ENCODE data around the gene RPS6KA5. TPM values are rescaled to one million over a fixed set of nuclear protein-coding genes. Genes with fewer than 3 reads are reported as not detected.
"Not testable (repeated sequence)": the region's sequence is repeated elsewhere in the genome, so short reads cannot be mapped to it uniquely, and the experiment has no call there.

Gene RPS6KA5
- polyA plus RNA-seq, 2 of the 4 experiments (the other 2 are of a cell fraction) = 2.2 to 4.1 TPM

DNA sequence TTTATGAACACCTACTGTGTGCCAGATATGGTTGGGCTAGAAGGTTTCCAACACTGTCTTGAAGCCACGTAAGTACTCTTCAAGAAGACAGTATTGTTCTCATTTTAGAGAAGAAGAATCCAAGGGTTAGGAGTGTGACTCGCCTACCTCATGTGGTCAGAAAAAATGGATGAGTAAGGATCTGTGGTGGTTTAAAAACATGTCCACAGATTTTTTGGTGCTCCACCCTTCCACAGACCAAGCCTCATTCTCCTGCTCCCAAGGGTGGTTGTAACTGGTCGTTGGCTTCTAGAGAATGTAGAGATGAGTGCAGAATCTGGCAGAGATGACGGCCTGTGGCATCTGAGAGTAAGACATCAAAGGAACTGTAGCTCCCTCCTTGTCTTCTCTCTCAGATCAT, 213.9 kb downstream of the RPS6KA5 start (continued):
- TF ChIP-seq, protein P1, sequence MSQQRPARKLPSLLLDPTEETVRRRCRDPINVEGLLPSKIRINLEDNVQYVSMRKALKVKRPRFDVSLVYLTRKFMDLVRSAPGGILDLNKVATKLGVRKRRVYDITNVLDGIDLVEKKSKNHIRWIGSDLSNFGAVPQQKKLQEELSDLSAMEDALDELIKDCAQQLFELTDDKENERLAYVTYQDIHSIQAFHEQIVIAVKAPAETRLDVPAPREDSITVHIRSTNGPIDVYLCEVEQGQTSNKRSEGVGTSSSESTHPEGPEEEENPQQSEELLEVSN (IDR thresholded peaks at IDR 0.05; ENCODE audit: borderline replicate concordance, low read depth) = no peak
- TF ChIP-seq, protein P2, sequence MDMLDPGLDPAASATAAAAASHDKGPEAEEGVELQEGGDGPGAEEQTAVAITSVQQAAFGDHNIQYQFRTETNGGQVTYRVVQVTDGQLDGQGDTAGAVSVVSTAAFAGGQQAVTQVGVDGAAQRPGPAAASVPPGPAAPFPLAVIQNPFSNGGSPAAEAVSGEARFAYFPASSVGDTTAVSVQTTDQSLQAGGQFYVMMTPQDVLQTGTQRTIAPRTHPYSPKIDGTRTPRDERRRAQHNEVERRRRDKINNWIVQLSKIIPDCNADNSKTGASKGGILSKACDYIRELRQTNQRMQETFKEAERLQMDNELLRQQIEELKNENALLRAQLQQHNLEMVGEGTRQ (IDR thresholded peaks at IDR 0.05) = no peak
- no peak for TF ChIP-seq RFX5 (IDR thresholded peaks at IDR 0.05)

DNA sequence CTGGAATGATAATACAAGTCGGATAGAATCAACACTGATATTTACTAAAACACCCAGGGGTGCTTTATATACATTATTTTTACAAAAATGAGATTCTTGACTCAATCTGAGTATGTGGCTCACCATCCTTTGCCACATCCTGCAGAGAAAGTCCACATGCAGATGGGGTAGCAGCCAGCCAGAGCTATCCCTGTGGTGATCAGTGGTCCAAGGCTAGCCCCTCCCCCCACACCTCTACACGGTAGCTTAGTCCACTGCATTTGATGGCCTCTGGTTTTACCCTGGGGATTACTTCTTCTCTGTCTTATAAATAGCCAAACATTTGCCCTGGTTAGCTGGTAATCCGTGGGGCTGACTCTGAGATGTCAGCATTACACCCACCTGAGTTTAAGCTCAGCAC, 216.1 kb downstream of the RPS6KA5 start:
- Histone ChIP-seq H3K9me3 (no peaks in the 10 kb centered on the region; the same call in 2 of the 3 replicates), H3K4me3 (no peak overlapping the region), H3K27ac (no peak overlapping the region), H3K4me1 (no peaks in the 10 kb centered on the region), H3K4me2 (no peak overlapping the region)
- WGBS (ENCODE audit: missing lambda C conversion rate) = 24% methylated on average over 3 of the region's 3 CpGs
- DNase-seq (ENCODE audit: low read depth in 1 of 2, low spot score in 1 of 2) (no peak), FAIRE-seq (no peak), ATAC-seq (no peak)
- ChIA-PET POLR2A (no interaction called here), CTCF (interaction anchor here (0.6 kb wide), 1 partner anchor 138 kb away, joined by 3 read pairs; no protein-coding TSS in a partner anchor)
- TF ChIP-seq HOXB13 (CRISPR knock-in tag; IDR thresholded peaks at IDR 0.05; ENCODE audit: low read depth) (no peak), POLR2A (IDR thresholded peaks at IDR 0.05; ENCODE audit: low read length) (no peak), CBX2 (IDR thresholded peaks at IDR 0.05; ENCODE audit: borderline replicate concordance, low read depth) (no peak), RFX5 (IDR thresholded peaks at IDR 0.05) (no peak), HDAC2 (IDR thresholded peaks at IDR 0.05) (no peak), RARB (CRISPR knock-in tag; IDR thresholded peaks at IDR 0.05) (no peak), NR3C1 (IDR thresholded peaks at IDR 0.05) (no peak)
- TF ChIP-seq, protein P2 (IDR thresholded peaks at IDR 0.05) = no peak
- TF ChIP-seq, protein P3, sequence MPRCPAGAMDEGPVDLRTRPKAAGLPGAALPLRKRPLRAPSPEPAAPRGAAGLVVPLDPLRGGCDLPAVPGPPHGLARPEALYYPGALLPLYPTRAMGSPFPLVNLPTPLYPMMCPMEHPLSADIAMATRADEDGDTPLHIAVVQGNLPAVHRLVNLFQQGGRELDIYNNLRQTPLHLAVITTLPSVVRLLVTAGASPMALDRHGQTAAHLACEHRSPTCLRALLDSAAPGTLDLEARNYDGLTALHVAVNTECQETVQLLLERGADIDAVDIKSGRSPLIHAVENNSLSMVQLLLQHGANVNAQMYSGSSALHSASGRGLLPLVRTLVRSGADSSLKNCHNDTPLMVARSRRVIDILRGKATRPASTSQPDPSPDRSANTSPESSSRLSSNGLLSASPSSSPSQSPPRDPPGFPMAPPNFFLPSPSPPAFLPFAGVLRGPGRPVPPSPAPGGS (IDR thresholded peaks at IDR 0.05) = no peak

DNA sequence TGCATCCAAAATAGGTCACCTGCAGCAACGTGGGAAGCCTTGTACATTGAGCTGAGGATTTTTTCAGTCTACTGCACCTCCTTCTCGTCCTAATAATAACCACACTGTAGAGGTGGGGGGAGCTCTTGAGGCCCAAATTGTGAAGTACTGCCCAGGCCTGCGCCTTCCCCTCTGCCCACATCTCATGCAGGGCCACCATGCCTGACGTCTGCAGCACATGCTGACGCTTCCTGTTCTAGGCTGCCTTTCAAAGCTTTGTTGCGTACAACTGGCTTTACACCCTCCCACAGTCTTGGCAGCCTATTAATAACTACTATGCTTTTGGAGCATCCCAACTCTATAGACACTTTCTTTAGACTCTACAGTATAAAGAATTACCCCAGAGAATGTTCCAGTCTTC, 217.7 kb downstream of the RPS6KA5 start:
- POLR2A ChIA-PET = no interaction called here
- CTCF ChIA-PET = interaction anchor here (1.2 to 1.4 kb wide), 2 partner anchors 26 to 60 kb away, joined by 3 read pairs; no protein-coding TSS in a partner anchor
- Histone ChIP-seq H3K4me3 (no peak overlapping the region), H3K27ac (no peak overlapping the region), H3K4me1 (no peaks in the 10 kb centered on the region), H3K9me3 (no peaks in the 10 kb centered on the region; the same call in 2 of the 3 replicates), H3K4me2 (no peak overlapping the region)
- TF ChIP-seq NFE2L2 (conservative IDR thresholded peaks at IDR 0.05; ENCODE audit: low read length) = no peak
- TF ChIP-seq KDM5A (IDR thresholded peaks at IDR 0.05) = no peak
- TF ChIP-seq GATA3 (IDR thresholded peaks at IDR 0.05; ENCODE audit: borderline replicate concordance) = no peak
- TF ChIP-seq POLR2A (IDR thresholded peaks at IDR 0.05; ENCODE audit: low read length) = no peak
- TF ChIP-seq ZFP36 (IDR thresholded peaks at IDR 0.05; ENCODE audit: borderline replicate concordance, partially characterized antibody) = no peak
- TF ChIP-seq ZNF302 (CRISPR knock-in tag; IDR thresholded peaks at IDR 0.05) = no peak
- no peak for TF ChIP-seq HEYL (CRISPR knock-in tag; IDR thresholded peaks at IDR 0.05)
- no peak for TF ChIP-seq POLR2AphosphoS2 (conservative IDR thresholded peaks at IDR 0.05; ENCODE audit: low read length)
- 56% methylated on average over 6 of the region's 6 CpGs for WGBS (ENCODE audit: missing lambda C conversion rate)
- DNase-seq (ENCODE audit: low read depth in 1 of 2, low spot score in 1 of 2) (no peak), ATAC-seq (no peak), FAIRE-seq (no peak)

DNA sequence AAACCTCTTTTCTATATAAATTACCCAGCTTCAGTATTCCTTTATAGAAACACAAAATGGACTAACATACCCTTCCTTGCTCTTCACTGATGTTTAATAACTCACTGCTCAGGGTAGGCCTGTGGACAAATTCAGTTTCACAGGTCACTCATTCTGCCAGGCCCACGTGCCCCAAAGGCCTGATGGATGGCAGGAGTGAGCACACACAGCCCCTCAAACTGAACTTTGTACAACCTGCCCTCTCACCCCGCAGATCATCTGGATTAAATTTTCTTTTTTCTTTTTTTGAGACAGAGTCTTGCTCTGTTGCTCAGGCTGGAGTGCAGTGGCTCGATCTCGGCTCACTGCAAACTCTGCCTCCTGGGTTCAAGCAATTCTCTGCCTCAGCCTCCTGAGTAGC, 219.8 kb downstream of the RPS6KA5 start:
- 66% methylated on average over 4 of the region's 4 CpGs for WGBS (ENCODE audit: missing lambda C conversion rate)
- H3K4me3 ChIP-seq; POLR2A ChIA-PET; DNase-seq (ENCODE audit: low read depth in 1 of 2, low spot score in 1 of 2); H3K27ac ChIP-seq; CTCF ChIA-PET; ATAC-seq; H3K4me1 ChIP-seq; H3K4me2 ChIP-seq; FAIRE-seq; H3K9me3 ChIP-seq: not testable (repeated sequence)
